ENCODE measurements around the gene NUP210. TPM values are rescaled to one million over a fixed set of nuclear protein-coding genes. Genes with fewer than 3 reads are reported as not detected.

NUP210 gene
- polyA plus RNA-seq, 1 experiment, result 0.32 TPM

- TF ChIP-seq CTCF (IDR thresholded peaks at IDR 0.05; ENCODE audit: insufficient read depth, low read depth, low read length), result no peak
- CTCF ChIA-PET, result no interaction called here
- no peak overlapping the region for H3K4me3 ChIP-seq (ENCODE audit: low read depth, low read length)
- peaks cover 5% of the 10 kb centered on the region; the same call in 1 of the 2 replicates for H3K27me3 ChIP-seq (ENCODE audit: control insufficient read depth, insufficient read depth, low read length)
- H3K36me3 ChIP-seq (ENCODE audit: control insufficient read depth, insufficient read depth, low read length), result no peaks in the 10 kb centered on the region
- no peak for DNase-seq (ENCODE audit: low read depth)
- POLR2A ChIA-PET, result no interaction called here
Observed at GRCh38 chr3:13372656-13373055, 47.5 kb downstream of the NUP210 start.

GRCh38 chr3:13372126-13372525 lies 48.0 kb downstream of the NUP210 start:
- Histone ChIP-seq H3K4me3 (ENCODE audit: low read depth, low read length) (no peak overlapping the region), H3K27me3 (ENCODE audit: control insufficient read depth, insufficient read depth, low read length) (peaks cover 5% of the 10 kb centered on the region; the same call in 1 of the 2 replicates), H3K36me3 (ENCODE audit: control insufficient read depth, insufficient read depth, low read length) (no peaks in the 10 kb centered on the region)
- no peak for DNase-seq (ENCODE audit: low read depth)
- ChIA-PET POLR2A (no interaction called here), CTCF (no interaction called here)
- no peak for TF ChIP-seq CTCF (IDR thresholded peaks at IDR 0.05; ENCODE audit: insufficient read depth, low read depth, low read length)

GRCh38 chr3:13371100-13372075 lies 48.7 kb downstream of the NUP210 start:
- Histone ChIP-seq H3K27me3 (ENCODE audit: control insufficient read depth, insufficient read depth, low read length) (peaks cover 5% of the 10 kb centered on the region; the same call in 1 of the 2 replicates), H3K4me3 (ENCODE audit: low read depth, low read length) (no peak overlapping the region), H3K36me3 (ENCODE audit: control insufficient read depth, insufficient read depth, low read length) (no peaks in the 10 kb centered on the region)
- no peak for DNase-seq (ENCODE audit: low read depth)
- ChIA-PET CTCF (no interaction called here), POLR2A (no interaction called here)
- no peak for TF ChIP-seq CTCF (IDR thresholded peaks at IDR 0.05; ENCODE audit: insufficient read depth, low read depth, low read length)

GRCh38 chr3:13370609-13371008 lies 49.5 kb downstream of the NUP210 start:
- ChIA-PET POLR2A (no interaction called here), CTCF (no interaction called here)
- H3K36me3 ChIP-seq (ENCODE audit: control insufficient read depth, insufficient read depth, low read length), result no peaks in the 10 kb centered on the region
- no peak overlapping the region for H3K4me3 ChIP-seq (ENCODE audit: low read depth, low read length)
- no peak for DNase-seq (ENCODE audit: low read depth)
- H3K27me3 ChIP-seq (ENCODE audit: control insufficient read depth, insufficient read depth, low read length), result peaks cover 5% of the 10 kb centered on the region; the same call in 1 of the 2 replicates
- TF ChIP-seq CTCF (IDR thresholded peaks at IDR 0.05; ENCODE audit: insufficient read depth, low read depth, low read length), result no peak

- ChIA-PET POLR2A (no interaction called here), CTCF (no interaction called here)
Observed at GRCh38 chr3:13370055-13370454, 50.1 kb downstream of the NUP210 start.

More at GRCh38 chr3:13370055-13370454, 50.1 kb downstream of the NUP210 start:
- H3K27me3 ChIP-seq (ENCODE audit: control insufficient read depth, insufficient read depth, low read length), result peaks cover 5% of the 10 kb centered on the region; the same call in 1 of the 2 replicates
- no peak for DNase-seq (ENCODE audit: low read depth)
- H3K36me3 ChIP-seq (ENCODE audit: control insufficient read depth, insufficient read depth, low read length), result no peaks in the 10 kb centered on the region
- H3K4me3 ChIP-seq (ENCODE audit: low read depth, low read length), result no peak overlapping the region
- TF ChIP-seq CTCF (IDR thresholded peaks at IDR 0.05; ENCODE audit: insufficient read depth, low read depth, low read length), result no peak
